T-helper 22 cell (primary cell): ENCODE data around the gene PPP2R2B.
"Not testable (repeated sequence)": the region's sequence is repeated elsewhere in the genome, so short reads cannot be mapped to it uniquely, and the experiment has no call there.

ENCODE experiments used
- DNase-seq: peaks from one replicate; pipeline ENCODE4 v3.0.0-alpha.2; 2020; ENCODE audit warnings: low read depth

The PPP2R2B gene

GRCh38 chr5:146744068-146744745, 134.3 kb downstream of the PPP2R2B start:
- DNase-seq, result no peak

GRCh38 chr5:146734936-146735577, 143.5 kb downstream of the PPP2R2B start:
- no peak for DNase-seq

GRCh38 chr5:146732962-146733361, 145.6 kb downstream of the PPP2R2B start:
- DNase-seq, result no peak

GRCh38 chr5:146731909-146732659, 146.5 kb downstream of the PPP2R2B start:
- DNase-seq, result no peak

GRCh38 chr5:146728746-146729145, 149.8 kb downstream of the PPP2R2B start:
- not testable (repeated sequence) for DNase-seq

- no peak for DNase-seq
These were observed 151.7 kb downstream of the PPP2R2B start for GRCh38 chr5:146726891-146727290.

- no peak for DNase-seq
These were observed 152.5 kb downstream of the PPP2R2B start for GRCh38 chr5:146726020-146726419.

- no peak for DNase-seq
These were observed 153.5 kb downstream of the PPP2R2B start for GRCh38 chr5:146725025-146725424.

- no peak for DNase-seq
These were observed 156.2 kb downstream of the PPP2R2B start for GRCh38 chr5:146722361-146722779.

GRCh38 chr5:146721073-146721815, 157.3 kb downstream of the PPP2R2B start:
- no peak for DNase-seq

- DNase-seq, result no peak
These were observed 158.4 kb downstream of the PPP2R2B start for GRCh38 chr5:146720107-146720506.

- DNase-seq, result no peak
These were observed 159.4 kb downstream of the PPP2R2B start for GRCh38 chr5:146719179-146719578.

- no peak for DNase-seq
These were observed 159.9 kb downstream of the PPP2R2B start for GRCh38 chr5:146718609-146719008.

GRCh38 chr5:146717951-146718350, 160.6 kb downstream of the PPP2R2B start:
- no peak for DNase-seq

GRCh38 chr5:146716636-146717035, 161.9 kb downstream of the PPP2R2B start:
- DNase-seq, result no peak

GRCh38 chr5:146710348-146710747, 168.2 kb downstream of the PPP2R2B start:
- no peak for DNase-seq

- no peak for DNase-seq
These were observed 171.2 kb downstream of the PPP2R2B start for GRCh38 chr5:146707316-146707715.

GRCh38 chr5:146706321-146706972, 172.1 kb downstream of the PPP2R2B start:
- DNase-seq, result no peak

- no peak for DNase-seq
These were observed 173.4 kb downstream of the PPP2R2B start for GRCh38 chr5:146704949-146705665.

- DNase-seq, result no peak
These were observed 174.7 kb downstream of the PPP2R2B start for GRCh38 chr5:146703899-146704298.

- DNase-seq, result no peak
These were observed 175.1 kb downstream of the PPP2R2B start for GRCh38 chr5:146703499-146703898.
